ENCODE data around the gene CELSR2.
"Not testable (repeated sequence)": the region's sequence is repeated elsewhere in the genome, so short reads cannot be mapped to it uniquely, and the experiment has no call there.

CELSR2 gene

GRCh38 chr1:109281680-109282496 is 32.5 kb downstream of the CELSR2 start:
- no peak for DNase-seq

GRCh38 chr1:109282497-109282951 is 33.2 kb downstream of the CELSR2 start:
- no peak for DNase-seq

- DNase-seq = peak; percentile 93
These were observed 33.8 kb downstream of the CELSR2 start, which contains the start of gene PSRC1 for GRCh38 chr1:109282952-109283747. Gene PSRC1 (minus strand): TSS chr1:109283145.

- DNase-seq = no peak
These were observed 34.6 kb downstream of the CELSR2 start for GRCh38 chr1:109283748-109284600.

GRCh38 chr1:109286762-109287161 is 37.4 kb downstream of the CELSR2 start:
- not testable (repeated sequence) for DNase-seq

- no peak for DNase-seq
These were observed 40.8 kb downstream of the CELSR2 start for GRCh38 chr1:109290137-109290536.

GRCh38 chr1:109290998-109291397 is 41.7 kb downstream of the CELSR2 start:
- no peak for DNase-seq

GRCh38 chr1:109292364-109292763 is 43.0 kb downstream of the CELSR2 start:
- DNase-seq = no peak

GRCh38 chr1:109293026-109293425 is 43.7 kb downstream of the CELSR2 start:
- DNase-seq = no peak

GRCh38 chr1:109294481-109294880 is 45.1 kb downstream of the CELSR2 start:
- no peak for DNase-seq

- no peak for DNase-seq
These were observed 46.5 kb downstream of the CELSR2 start for GRCh38 chr1:109295712-109296415.

GRCh38 chr1:109296782-109297181 is 47.4 kb downstream of the CELSR2 start:
- no peak for DNase-seq

GRCh38 chr1:109298666-109299557 is 49.6 kb downstream of the CELSR2 start:
- no peak for DNase-seq

GRCh38 chr1:109299558-109300343 is 50.4 kb downstream of the CELSR2 start:
- DNase-seq = no peak

- no peak for DNase-seq
These were observed 51.4 kb downstream of the CELSR2 start for GRCh38 chr1:109300650-109301151.

GRCh38 chr1:109301874-109302273 is 52.5 kb downstream of the CELSR2 start:
- no peak for DNase-seq

GRCh38 chr1:109304226-109304920 is 55.0 kb downstream of the CELSR2 start:
- no peak for DNase-seq

- not testable (repeated sequence) for DNase-seq
These were observed 56.7 kb downstream of the CELSR2 start for GRCh38 chr1:109305991-109306390.

- no peak for DNase-seq
These were observed 57.5 kb downstream of the CELSR2 start, which contains the start of gene MYBPHL for GRCh38 chr1:109306832-109307273. Gene MYBPHL (minus strand): TSS chr1:109307011. CDS start chr1:109306991, 20 bp downstream.
